WTC11 (cell line): ENCODE measurements around the gene USB1. TPM values are rescaled to one million over a fixed set of nuclear protein-coding genes. Genes with fewer than 3 reads are reported as not detected.

Source experiments
- ATAC-seq: fragments of 200-7000 bp; cut with Tn5 transposase; 2 replicates; pipeline ENCODE4 v1.10.0; 2021; ENCODE audit warnings: mild to moderate bottlenecking, moderate library complexity
- CTCF ChIA-PET: fragments of 300-600 bp; sonication (Branson Sonifier 250); formaldehyde crosslinking; loops from one replicate; lab custom pipeline; 2021; ENCODE audit warnings: antibody characterized with exemption; lab: Charles Lee
- POLR2A ChIA-PET: fragments of 350-600 bp; sonication (Branson Sonifier 250); formaldehyde crosslinking; loops from one replicate; lab custom pipeline; 2021; ENCODE audit warnings: antibody characterized with exemption; lab: Charles Lee
- DNase-seq: peaks from one replicate; pipeline ENCODE4 v3.0.0; 2021; ENCODE audit warnings: low spot score
- H3K27ac Mint-ChIP-seq: 2 replicates; pipeline ENCODE4 v1.8.0; 2021; ENCODE audit warnings: mixed read lengths
- H3K27me3 Mint-ChIP-seq: 2 replicates; pipeline ENCODE4 v1.8.0; 2021; ENCODE audit warnings: low read depth, mild to moderate bottlenecking, moderate library complexity, mixed read lengths
- H3K36me3 Mint-ChIP-seq: 2 replicates; pipeline ENCODE4 v1.8.0; 2021; ENCODE audit warnings: mixed read lengths
- H3K4me1 Mint-ChIP-seq: 2 replicates; pipeline ENCODE4 v1.8.0; 2022; ENCODE audit warnings: mixed read lengths
- H3K4me3 Mint-ChIP-seq: 2 replicates; pipeline ENCODE4 v1.8.0; 2021; ENCODE audit warnings: mild to moderate bottlenecking, moderate library complexity, mixed read lengths
- H3K9me3 Mint-ChIP-seq: 2 replicates; pipeline ENCODE4 v1.8.0; 2021; ENCODE audit warnings: mixed read lengths
- CREM ChIP-seq: sonication (generic); formaldehyde crosslinking; IDR thresholded peaks from 2 replicates; pipeline ENCODE4 v1.8.1; 2022; ENCODE audit warnings: mild to moderate bottlenecking, missing genetic modification reagents, moderate library complexity
- ELF4 ChIP-seq: sonication (generic); formaldehyde crosslinking; IDR thresholded peaks from 2 replicates; pipeline ENCODE4 v1.8.1; 2022; ENCODE audit warnings: low read depth, mild to moderate bottlenecking, moderate library complexity, missing genetic modification reagents
- JUN ChIP-seq: sonication (generic); formaldehyde crosslinking; IDR thresholded peaks from 2 replicates; pipeline ENCODE4 v1.8.0; 2023; ENCODE audit warnings: mild to moderate bottlenecking, missing genetic modification reagents
- NFYB ChIP-seq: sonication (generic); formaldehyde crosslinking; conservative IDR thresholded peaks from 2 replicates; pipeline ENCODE4 v1.8.0; 2022; ENCODE audit warnings: low read depth, missing genetic modification reagents
- NR1H2 ChIP-seq: sonication (generic); formaldehyde crosslinking; IDR thresholded peaks from 2 replicates; pipeline ENCODE4 v1.9.0; 2021; ENCODE audit warnings: mild to moderate bottlenecking, moderate library complexity, missing genetic modification reagents
- NR2C2 ChIP-seq: sonication (generic); formaldehyde crosslinking; IDR thresholded peaks from 2 replicates; pipeline ENCODE4 v1.8.0; 2022; ENCODE audit warnings: mild to moderate bottlenecking, missing genetic modification reagents
- PRRX2 ChIP-seq: fragments of 250-450 bp; sonication (Bioruptor Pico); IDR thresholded peaks from 2 replicates; pipeline ENCODE4 v1.8.0; 2021; ENCODE audit warnings: mild to moderate bottlenecking
- SMAD3 ChIP-seq: sonication (generic); formaldehyde crosslinking; IDR thresholded peaks from 2 replicates; pipeline ENCODE4 v1.8.0; 2022; ENCODE audit warnings: missing genetic modification reagents, mild to moderate bottlenecking, borderline replicate concordance
- SMAD4 ChIP-seq: sonication (generic); formaldehyde crosslinking; IDR thresholded peaks from 2 replicates; pipeline ENCODE4 v1.8.0; 2022; ENCODE audit warnings: mild to moderate bottlenecking, missing genetic modification reagents
- ZNF138 ChIP-seq: sonication (generic); formaldehyde crosslinking; conservative IDR thresholded peaks from 2 replicates; pipeline ENCODE4 v1.8.1; 2022; ENCODE audit warnings: mild to moderate bottlenecking, moderate library complexity, missing genetic modification reagents
- total RNA-seq: library from RNA; stranded (reverse); gene quantifications from 3 replicates; pipeline ENCODE4 v1.2.3, GENCODE V29; 2021
- TF ChIP-seq, protein P1 (sequence below): sonication (generic); formaldehyde crosslinking; IDR thresholded peaks from 2 replicates; pipeline ENCODE4 v1.8.1; 2023; ENCODE audit warnings: mild to moderate bottlenecking, moderate library complexity, missing genetic modification reagents
- TF ChIP-seq, protein P2 (sequence below): sonication (generic); formaldehyde crosslinking; IDR thresholded peaks from 2 replicates; pipeline ENCODE4 v1.8.1; 2023; ENCODE audit warnings: mild to moderate bottlenecking, missing genetic modification reagents, moderate library complexity
- TF ChIP-seq, protein P3 (sequence below): sonication (generic); formaldehyde crosslinking; conservative IDR thresholded peaks from 2 replicates; pipeline ENCODE4 v1.8.1; 2022; ENCODE audit warnings: mild to moderate bottlenecking, missing genetic modification reagents
- TF ChIP-seq, protein P4 (sequence below): sonication (generic); formaldehyde crosslinking; IDR thresholded peaks from 2 replicates; pipeline ENCODE4 v1.8.0; 2023; ENCODE audit warnings: missing genetic modification reagents
- TF ChIP-seq, protein P5 (sequence below): fragments of 250-450 bp; sonication (Bioruptor Pico); IDR thresholded peaks from 2 replicates; pipeline ENCODE4 v1.8.0; 2021; ENCODE audit warnings: mild to moderate bottlenecking
- TF ChIP-seq, protein P6 (sequence below): fragments of 250-450 bp; sonication (Bioruptor Pico); IDR thresholded peaks from 2 replicates; pipeline ENCODE4 v1.9.0; 2021; ENCODE audit warnings: mild to moderate bottlenecking
- TF ChIP-seq, protein P7 (sequence below): fragments of 250-450 bp; sonication (Bioruptor Pico); IDR thresholded peaks from 2 replicates; pipeline ENCODE4 v1.9.0; 2021; ENCODE audit warnings: moderate library complexity, mild to moderate bottlenecking, inconsistent platforms, borderline replicate concordance
- TF ChIP-seq, protein P8 (sequence below): sonication (generic); formaldehyde crosslinking; IDR thresholded peaks from 2 replicates; pipeline ENCODE4 v1.8.1; 2023; ENCODE audit warnings: mild to moderate bottlenecking, missing genetic modification reagents
- TF ChIP-seq, protein P9 (sequence below): sonication (generic); formaldehyde crosslinking; IDR thresholded peaks from 2 replicates; pipeline ENCODE4 v1.8.0; 2022; ENCODE audit warnings: mild to moderate bottlenecking, missing genetic modification reagents

Gene USB1
- total RNA-seq, 1 experiment from 2014 or later, result 67.1 TPM

DNA sequence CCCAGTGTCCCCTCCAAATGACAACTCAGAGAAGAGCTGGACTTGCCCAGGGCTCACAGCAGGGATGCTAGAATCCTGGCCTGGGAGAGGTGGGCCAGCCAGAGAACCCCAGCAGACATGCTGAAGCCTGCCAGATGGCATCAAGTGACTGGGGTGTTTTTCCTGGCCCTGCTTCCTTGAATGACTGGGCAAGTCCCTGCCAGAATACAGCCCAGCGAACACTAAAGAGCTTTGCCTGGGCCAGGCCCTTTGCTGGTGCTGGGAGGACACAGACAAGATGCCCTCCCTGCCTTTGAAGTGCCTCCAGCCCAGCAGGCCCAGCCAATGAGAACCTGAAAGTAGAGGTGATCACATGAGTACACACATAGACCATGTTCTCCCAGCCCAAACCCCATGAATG, 12.3 kb upstream of the USB1 start:
- Mint-ChIP-seq H3K4me3 (no peak overlapping the region), H3K27ac (no peak overlapping the region), H3K4me1 (peaks cover 20% of the 10 kb centered on the region), H3K27me3 (peaks cover 42% of the 10 kb centered on the region), H3K9me3 (no peaks in the 10 kb centered on the region), H3K36me3 (no peaks in the 10 kb centered on the region)
- POLR2A ChIA-PET, result no interaction called here
- CTCF ChIA-PET, result interaction anchor here (0.6 to 2.2 kb wide), 3 partner anchors 56 to 213 kb away, joined by 3 to 5 read pairs (median 5); no protein-coding TSS in a partner anchor
- TF ChIP-seq, protein P1, sequence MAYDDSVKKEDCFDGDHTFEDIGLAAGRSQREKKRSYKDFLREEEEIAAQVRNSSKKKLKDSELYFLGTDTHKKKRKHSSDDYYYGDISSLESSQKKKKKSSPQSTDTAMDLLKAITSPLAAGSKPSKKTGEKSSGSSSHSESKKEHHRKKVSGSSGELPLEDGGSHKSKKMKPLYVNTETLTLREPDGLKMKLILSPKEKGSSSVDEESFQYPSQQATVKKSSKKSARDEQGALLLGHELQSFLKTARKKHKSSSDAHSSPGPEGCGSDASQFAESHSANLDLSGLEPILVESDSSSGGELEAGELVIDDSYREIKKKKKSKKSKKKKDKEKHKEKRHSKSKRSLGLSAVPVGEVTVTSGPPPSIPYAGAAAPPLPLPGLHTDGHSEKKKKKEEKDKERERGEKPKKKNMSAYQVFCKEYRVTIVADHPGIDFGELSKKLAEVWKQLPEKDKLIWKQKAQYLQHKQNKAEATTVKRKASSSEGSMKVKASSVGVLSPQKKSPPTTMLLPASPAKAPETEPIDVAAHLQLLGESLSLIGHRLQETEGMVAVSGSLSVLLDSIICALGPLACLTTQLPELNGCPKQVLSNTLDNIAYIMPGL, result no peak
- no peak for TF ChIP-seq JUN (CRISPR knock-in tag)
- no peak for TF ChIP-seq SMAD3
- no peak for TF ChIP-seq CREM (CRISPR knock-in tag)
- TF ChIP-seq, protein P2, sequence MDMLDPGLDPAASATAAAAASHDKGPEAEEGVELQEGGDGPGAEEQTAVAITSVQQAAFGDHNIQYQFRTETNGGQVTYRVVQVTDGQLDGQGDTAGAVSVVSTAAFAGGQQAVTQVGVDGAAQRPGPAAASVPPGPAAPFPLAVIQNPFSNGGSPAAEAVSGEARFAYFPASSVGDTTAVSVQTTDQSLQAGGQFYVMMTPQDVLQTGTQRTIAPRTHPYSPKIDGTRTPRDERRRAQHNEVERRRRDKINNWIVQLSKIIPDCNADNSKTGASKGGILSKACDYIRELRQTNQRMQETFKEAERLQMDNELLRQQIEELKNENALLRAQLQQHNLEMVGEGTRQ (CRISPR knock-in tag), result no peak
- TF ChIP-seq, protein P3, sequence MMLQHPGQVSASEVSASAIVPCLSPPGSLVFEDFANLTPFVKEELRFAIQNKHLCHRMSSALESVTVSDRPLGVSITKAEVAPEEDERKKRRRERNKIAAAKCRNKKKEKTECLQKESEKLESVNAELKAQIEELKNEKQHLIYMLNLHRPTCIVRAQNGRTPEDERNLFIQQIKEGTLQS (CRISPR knock-in tag), result no peak
- no peak for TF ChIP-seq SMAD4 (CRISPR knock-in tag)
- TF ChIP-seq, protein P4, sequence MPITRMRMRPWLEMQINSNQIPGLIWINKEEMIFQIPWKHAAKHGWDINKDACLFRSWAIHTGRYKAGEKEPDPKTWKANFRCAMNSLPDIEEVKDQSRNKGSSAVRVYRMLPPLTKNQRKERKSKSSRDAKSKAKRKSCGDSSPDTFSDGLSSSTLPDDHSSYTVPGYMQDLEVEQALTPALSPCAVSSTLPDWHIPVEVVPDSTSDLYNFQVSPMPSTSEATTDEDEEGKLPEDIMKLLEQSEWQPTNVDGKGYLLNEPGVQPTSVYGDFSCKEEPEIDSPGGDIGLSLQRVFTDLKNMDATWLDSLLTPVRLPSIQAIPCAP (CRISPR knock-in tag), result no peak
- TF ChIP-seq, protein P5, sequence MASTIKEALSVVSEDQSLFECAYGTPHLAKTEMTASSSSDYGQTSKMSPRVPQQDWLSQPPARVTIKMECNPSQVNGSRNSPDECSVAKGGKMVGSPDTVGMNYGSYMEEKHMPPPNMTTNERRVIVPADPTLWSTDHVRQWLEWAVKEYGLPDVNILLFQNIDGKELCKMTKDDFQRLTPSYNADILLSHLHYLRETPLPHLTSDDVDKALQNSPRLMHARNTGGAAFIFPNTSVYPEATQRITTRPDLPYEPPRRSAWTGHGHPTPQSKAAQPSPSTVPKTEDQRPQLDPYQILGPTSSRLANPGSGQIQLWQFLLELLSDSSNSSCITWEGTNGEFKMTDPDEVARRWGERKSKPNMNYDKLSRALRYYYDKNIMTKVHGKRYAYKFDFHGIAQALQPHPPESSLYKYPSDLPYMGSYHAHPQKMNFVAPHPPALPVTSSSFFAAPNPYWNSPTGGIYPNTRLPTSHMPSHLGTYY (CRISPR knock-in tag), result no peak
- TF ChIP-seq, protein P6, sequence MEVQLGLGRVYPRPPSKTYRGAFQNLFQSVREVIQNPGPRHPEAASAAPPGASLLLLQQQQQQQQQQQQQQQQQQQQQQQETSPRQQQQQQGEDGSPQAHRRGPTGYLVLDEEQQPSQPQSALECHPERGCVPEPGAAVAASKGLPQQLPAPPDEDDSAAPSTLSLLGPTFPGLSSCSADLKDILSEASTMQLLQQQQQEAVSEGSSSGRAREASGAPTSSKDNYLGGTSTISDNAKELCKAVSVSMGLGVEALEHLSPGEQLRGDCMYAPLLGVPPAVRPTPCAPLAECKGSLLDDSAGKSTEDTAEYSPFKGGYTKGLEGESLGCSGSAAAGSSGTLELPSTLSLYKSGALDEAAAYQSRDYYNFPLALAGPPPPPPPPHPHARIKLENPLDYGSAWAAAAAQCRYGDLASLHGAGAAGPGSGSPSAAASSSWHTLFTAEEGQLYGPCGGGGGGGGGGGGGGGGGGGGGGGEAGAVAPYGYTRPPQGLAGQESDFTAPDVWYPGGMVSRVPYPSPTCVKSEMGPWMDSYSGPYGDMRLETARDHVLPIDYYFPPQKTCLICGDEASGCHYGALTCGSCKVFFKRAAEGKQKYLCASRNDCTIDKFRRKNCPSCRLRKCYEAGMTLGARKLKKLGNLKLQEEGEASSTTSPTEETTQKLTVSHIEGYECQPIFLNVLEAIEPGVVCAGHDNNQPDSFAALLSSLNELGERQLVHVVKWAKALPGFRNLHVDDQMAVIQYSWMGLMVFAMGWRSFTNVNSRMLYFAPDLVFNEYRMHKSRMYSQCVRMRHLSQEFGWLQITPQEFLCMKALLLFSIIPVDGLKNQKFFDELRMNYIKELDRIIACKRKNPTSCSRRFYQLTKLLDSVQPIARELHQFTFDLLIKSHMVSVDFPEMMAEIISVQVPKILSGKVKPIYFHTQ (CRISPR knock-in tag), result no peak
- TF ChIP-seq ELF4 (CRISPR knock-in tag), result no peak
- TF ChIP-seq NR2C2, result no peak
- TF ChIP-seq PRRX2 (CRISPR knock-in tag), result no peak
- no peak for TF ChIP-seq NFYB (CRISPR knock-in tag)
- no peak for TF ChIP-seq ZNF138 (CRISPR knock-in tag)
- TF ChIP-seq, protein P7, sequence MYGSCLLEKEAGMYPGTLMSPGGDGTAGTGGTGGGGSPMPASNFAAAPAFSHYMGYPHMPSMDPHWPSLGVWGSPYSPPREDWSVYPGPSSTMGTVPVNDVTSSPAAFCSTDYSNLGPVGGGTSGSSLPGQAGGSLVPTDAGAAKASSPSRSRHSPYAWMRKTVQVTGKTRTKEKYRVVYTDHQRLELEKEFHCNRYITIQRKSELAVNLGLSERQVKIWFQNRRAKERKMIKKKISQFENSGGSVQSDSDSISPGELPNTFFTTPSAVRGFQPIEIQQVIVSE (CRISPR knock-in tag), result no peak
- DNase-seq, result no peak
- no peak for ATAC-seq

DNA sequence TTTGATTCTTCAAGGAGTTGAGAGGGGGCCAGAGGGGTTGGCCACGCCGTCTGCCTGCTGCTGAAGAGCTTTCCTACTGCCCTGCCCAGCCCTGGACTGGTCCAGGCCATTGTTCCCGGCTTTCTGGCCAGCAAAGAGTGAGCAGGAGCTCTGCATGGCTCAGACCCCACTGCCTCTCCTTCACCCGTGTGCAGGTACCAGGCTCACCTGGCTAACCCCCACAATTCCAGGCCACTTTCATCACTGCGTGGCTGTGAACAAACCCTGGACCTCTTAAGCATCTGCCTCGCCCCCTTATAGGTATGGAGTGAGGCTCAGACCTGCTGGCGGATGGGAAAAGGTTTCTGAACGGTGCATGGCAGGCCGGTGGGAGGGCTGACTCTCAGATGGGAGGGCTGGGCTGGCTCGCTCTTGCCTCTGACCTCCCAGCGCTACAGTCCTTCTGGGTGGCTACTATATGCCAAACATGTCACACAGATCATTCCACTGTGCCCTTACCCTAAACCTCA, 9.6 kb upstream of the USB1 start:
- TF ChIP-seq, protein P8, sequence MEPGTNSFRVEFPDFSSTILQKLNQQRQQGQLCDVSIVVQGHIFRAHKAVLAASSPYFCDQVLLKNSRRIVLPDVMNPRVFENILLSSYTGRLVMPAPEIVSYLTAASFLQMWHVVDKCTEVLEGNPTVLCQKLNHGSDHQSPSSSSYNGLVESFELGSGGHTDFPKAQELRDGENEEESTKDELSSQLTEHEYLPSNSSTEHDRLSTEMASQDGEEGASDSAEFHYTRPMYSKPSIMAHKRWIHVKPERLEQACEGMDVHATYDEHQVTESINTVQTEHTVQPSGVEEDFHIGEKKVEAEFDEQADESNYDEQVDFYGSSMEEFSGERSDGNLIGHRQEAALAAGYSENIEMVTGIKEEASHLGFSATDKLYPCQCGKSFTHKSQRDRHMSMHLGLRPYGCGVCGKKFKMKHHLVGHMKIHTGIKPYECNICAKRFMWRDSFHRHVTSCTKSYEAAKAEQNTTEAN (CRISPR knock-in tag), result no peak
- TF ChIP-seq, protein P9, sequence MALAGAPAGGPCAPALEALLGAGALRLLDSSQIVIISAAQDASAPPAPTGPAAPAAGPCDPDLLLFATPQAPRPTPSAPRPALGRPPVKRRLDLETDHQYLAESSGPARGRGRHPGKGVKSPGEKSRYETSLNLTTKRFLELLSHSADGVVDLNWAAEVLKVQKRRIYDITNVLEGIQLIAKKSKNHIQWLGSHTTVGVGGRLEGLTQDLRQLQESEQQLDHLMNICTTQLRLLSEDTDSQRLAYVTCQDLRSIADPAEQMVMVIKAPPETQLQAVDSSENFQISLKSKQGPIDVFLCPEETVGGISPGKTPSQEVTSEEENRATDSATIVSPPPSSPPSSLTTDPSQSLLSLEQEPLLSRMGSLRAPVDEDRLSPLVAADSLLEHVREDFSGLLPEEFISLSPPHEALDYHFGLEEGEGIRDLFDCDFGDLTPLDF (CRISPR knock-in tag), result no peak
- TF ChIP-seq NR1H2 (CRISPR knock-in tag), result no peak
- no peak overlapping the region for H3K27ac Mint-ChIP-seq
- ChIA-PET CTCF (interaction anchor here (0.7 to 2.1 kb wide), 2 partner anchors 10 to 14 kb away, joined by 3 to 6 read pairs; partner anchors contain the start of gene USB1), POLR2A (interaction anchor here (0.5 kb wide), 1 partner anchor 364 kb away, joined by 3 read pairs; no protein-coding TSS in a partner anchor)
- ATAC-seq (no peak), DNase-seq (no peak)
- H3K4me1 Mint-ChIP-seq, result peaks cover 11% of the 10 kb centered on the region
- peaks cover 17% of the 10 kb centered on the region for H3K27me3 Mint-ChIP-seq
- no peaks in the 10 kb centered on the region for H3K9me3 Mint-ChIP-seq
- no peak overlapping the region for H3K4me3 Mint-ChIP-seq
- H3K36me3 Mint-ChIP-seq, result no peaks in the 10 kb centered on the region
